ENCODE results near the gene DOK7. TPM values are rescaled to one million over a fixed set of nuclear protein-coding genes. Genes with fewer than 3 reads are reported as not detected.

The DOK7 gene
- total and polyA plus RNA-seq, 2 donors (not counting 3 experiments of a cell fraction or from before 2014, with no cell fraction given): not detected

GRCh38 chr4:3416270-3416669 is 46.8 kb upstream of the DOK7 start:
- CTCF ChIA-PET: interaction anchor here (2.7 kb wide), 1 partner anchor 70 kb away, joined by 6 read pairs; no protein-coding TSS in a partner anchor

More at GRCh38 chr4:3416270-3416669, 46.8 kb upstream of the DOK7 start:
- Histone ChIP-seq H3K27ac (ENCODE audit: insufficient read depth, low read depth, low read length) (no peak overlapping the region), H3K4me1 (ENCODE audit: control insufficient read depth, extremely low read depth, insufficient read depth, low read length) (no peaks in the 10 kb centered on the region), H4K20me1 (replicated peaks; ENCODE audit: control insufficient read depth, extremely low read depth, insufficient read depth, low read length) (no peaks in the 10 kb centered on the region), H3K79me2 (ENCODE audit: control insufficient read depth, insufficient read depth, low read length) (peaks cover 2% of the 10 kb centered on the region), H3K4me2 (ENCODE audit: insufficient read depth, low read length) (no peak overlapping the region), H3K36me3 (ENCODE audit: control insufficient read depth in 2 of 2, extremely low read depth in 1 of 2, insufficient read depth in 2 of 2, low read length in 2 of 2) (peaks cover 0 to 30% of the 10 kb centered on the region in 2 experiments), H3K9me3 (replicated peaks; ENCODE audit: control insufficient read depth, insufficient read depth, low read length) (no peaks in the 10 kb centered on the region), H2AFZ (ENCODE audit: low read depth, low read length) (no peak overlapping the region), H3K9me1 (replicated peaks; ENCODE audit: control insufficient read depth, extremely low read depth, insufficient read depth, low read length) (no peaks in the 10 kb centered on the region), H3K9ac (replicated peaks; ENCODE audit: extremely low read depth, insufficient read depth, low read length) (no peak overlapping the region), H3K27me3 (ENCODE audit: control insufficient read depth in 2 of 2, insufficient read depth in 2 of 2, low read length in 2 of 2) (no peaks in the 10 kb centered on the region), H3K4me3 (replicated peaks in 1 of 3; ENCODE audit: insufficient read depth in 1 of 3, low read depth in 1 of 3, low read length in 3 of 3) (no peak overlapping the region)
- dilution Hi-C loops (cut with MboI; ENCODE audit: extremely low pct_ligation_motif_present, low sequenced_read_pairs): no loop called here
- FAIRE-seq (no peak), DNase-seq (ENCODE audit: low read depth, low spot score) (no peak)
- no peak for TF ChIP-seq GATA2 (IDR thresholded peaks at IDR 0.05; ENCODE audit: insufficient read depth, insufficient read length, low read depth, low read length)
- TF ChIP-seq POLR2AphosphoS5 (IDR thresholded peaks at IDR 0.05; ENCODE audit: insufficient read depth, low read depth, low read length): no peak
- TF ChIP-seq EZH2 (IDR thresholded peaks at IDR 0.05; ENCODE audit: borderline replicate concordance, low read depth, low read length, severe bottlenecking): no peak
- no peak for TF ChIP-seq MAX (IDR thresholded peaks at IDR 0.05; ENCODE audit: insufficient read depth, insufficient read length)
- TF ChIP-seq CTCF (IDR thresholded peaks at IDR 0.05; ENCODE audit: extremely low read depth in 1 of 2, insufficient read depth in 1 of 2, low read depth in 1 of 2, low read length in 2 of 2): no peak
- TF ChIP-seq MYC (IDR thresholded peaks at IDR 0.05; ENCODE audit: low read depth, low read length): no peak
- no peak for TF ChIP-seq POLR2A (IDR thresholded peaks at IDR 0.05; ENCODE audit: low read depth, low read length)
- no peak for TF ChIP-seq FOS (IDR thresholded peaks at IDR 0.05; ENCODE audit: borderline replicate concordance, insufficient read depth, low read length)
- TF ChIP-seq JUN (IDR thresholded peaks at IDR 0.05; ENCODE audit: borderline replicate concordance, insufficient read depth, insufficient read length, low read depth): no peak
- POLR2A ChIA-PET: no interaction called here
- no TSS peak for BruUV-seq (replicated peaks)
- intact Hi-C loops (cut with micrococcal nuclease): no loop called here

Data from endothelial cell of umbilical vein (primary cell).